HG02759 (cell line): ENCODE measurements around the gene NADSYN1.

Experiments used
- ATAC-seq: cut with Tn5 transposase; IDR thresholded peaks from one replicate; pipeline ENCODE4 v1.9.1; 2021; ENCODE audit warnings: mild to moderate bottlenecking, moderate library complexity; ENCODE audit not compliant: unreplicated experiment

NADSYN1 gene

GRCh38 chr11:71433648-71434450, 19.2 kb upstream of the NADSYN1 start:
- no peak for ATAC-seq

- ATAC-seq: no peak
Measured at GRCh38 chr11:71434576-71435130, 18.4 kb upstream of the NADSYN1 start.

DNA sequence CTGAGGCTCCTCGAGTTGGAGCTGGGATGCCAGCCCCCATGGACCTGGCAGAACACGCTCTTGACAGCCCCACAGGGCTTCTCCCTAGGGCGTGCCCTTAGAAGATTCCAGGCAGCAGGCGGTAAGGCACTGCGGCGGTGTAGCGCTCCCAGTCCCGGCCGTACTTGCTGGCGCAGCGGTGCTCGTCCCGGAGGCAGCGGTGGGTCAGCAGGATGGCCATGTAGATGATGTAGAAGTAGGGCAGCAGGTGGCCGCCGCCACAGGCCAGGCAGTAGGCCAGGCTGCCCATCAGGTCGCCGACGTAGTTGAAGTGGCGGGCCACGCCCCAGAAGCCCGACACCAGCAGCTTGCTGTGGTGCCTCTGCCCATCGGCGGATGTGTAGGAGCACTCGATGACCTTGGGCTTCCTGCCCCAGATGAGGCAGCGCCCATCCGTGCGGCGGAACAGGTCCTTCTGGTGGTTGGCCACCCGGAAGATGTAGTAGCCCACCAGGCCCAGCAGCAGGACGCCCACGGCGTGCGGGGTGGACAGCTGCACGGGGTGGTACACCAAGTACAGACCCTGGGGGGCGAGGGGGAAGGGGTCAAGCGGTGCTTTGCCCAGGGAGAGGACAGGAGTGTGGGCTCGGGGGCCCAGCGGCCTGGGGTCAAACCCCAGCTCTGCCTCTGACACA, 17.6 kb upstream of the NADSYN1 start:
- ATAC-seq: no peak

DNA sequence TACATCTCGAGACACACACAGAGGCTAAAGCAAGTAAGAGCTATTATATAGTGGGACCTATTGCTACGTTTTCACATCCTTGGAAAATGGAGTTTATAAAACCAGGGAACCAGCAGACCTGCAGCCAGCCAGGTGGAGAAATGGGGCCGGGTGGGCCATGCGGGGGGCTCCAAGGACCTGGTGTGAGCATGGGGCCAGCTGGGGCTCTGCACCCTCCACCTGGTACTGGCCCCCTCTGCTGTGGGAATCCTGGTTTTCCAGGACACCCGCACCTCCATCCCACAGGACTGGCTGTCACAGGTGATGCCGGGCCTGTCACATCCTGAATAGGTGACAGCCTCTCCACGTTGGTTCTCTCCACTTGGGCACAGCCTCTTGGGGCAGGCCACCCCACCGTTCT, 16.1 kb upstream of the NADSYN1 start:
- no peak for ATAC-seq

DNA sequence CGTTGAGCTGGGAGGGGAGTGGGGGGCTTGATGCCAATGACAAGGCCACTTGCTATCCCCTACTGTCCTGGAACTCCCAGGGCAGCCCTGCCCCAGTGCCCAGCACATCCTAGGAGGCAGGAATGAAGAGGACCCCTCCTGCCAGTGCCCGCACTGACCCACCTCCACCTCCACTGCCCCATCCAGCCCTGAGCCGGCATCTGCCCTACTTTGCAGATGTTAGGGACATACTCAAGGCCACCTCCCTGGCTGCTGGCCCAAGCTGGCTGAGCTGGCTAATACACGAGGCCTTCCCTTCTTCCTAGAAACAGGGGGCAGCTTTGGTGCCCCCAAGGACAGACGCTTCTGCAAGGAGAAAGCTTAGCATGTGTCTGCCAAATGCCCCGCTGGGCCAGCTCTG, 15.6 kb upstream of the NADSYN1 start:
- ATAC-seq: no peak

- ATAC-seq: no peak
Measured at GRCh38 chr11:71437879-71438278, 15.1 kb upstream of the NADSYN1 start.

GRCh38 chr11:71438650-71439049, 14.4 kb upstream of the NADSYN1 start:
- no peak for ATAC-seq

- ATAC-seq: no peak
Measured at GRCh38 chr11:71440021-71440755, 12.8 kb upstream of the NADSYN1 start.

DNA sequence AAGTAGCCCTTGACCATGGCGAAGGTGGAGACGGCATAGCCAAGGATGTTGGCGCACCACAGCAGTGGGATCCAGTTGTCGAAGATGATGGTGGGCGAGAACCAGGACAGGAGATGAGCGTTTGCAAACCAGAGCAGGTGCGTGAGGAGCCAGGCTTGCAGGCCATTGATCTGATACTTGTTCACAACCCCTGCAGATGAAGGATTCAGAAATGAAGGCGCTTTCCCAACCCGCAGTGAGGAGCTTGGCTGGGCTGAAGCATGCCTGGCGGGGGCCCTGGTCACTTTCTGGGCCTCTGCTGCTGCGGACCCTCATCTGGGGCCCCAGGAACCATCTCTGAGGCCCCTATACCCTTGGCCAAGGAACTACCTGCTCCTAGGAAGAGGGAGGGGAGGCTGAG, 11.8 kb upstream of the NADSYN1 start:
- ATAC-seq: no peak

GRCh38 chr11:71442123-71442522, 10.9 kb upstream of the NADSYN1 start:
- no peak for ATAC-seq

DNA sequence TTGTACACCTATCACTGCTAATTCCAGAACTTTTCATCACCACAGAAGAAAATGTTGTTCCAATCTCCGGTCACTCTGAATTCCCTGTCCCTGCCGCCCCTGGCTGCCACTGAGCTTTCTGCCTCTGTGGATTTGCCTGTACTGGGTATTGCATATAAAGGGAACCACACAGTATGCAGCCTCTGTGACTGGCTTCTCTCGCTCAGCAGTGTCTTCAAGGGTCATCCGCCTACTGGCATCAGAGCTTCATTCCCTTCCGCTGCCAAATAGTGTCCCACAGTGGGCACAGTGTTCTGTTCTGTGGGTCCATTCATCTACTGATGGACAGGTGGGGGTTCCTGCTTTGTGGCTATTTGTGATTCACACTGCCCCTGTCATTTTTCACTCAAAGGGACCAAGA, 10.1 kb upstream of the NADSYN1 start:
- no peak for ATAC-seq

- no peak for ATAC-seq
Measured at GRCh38 chr11:71443736-71444445, 9.1 kb upstream of the NADSYN1 start.

DNA sequence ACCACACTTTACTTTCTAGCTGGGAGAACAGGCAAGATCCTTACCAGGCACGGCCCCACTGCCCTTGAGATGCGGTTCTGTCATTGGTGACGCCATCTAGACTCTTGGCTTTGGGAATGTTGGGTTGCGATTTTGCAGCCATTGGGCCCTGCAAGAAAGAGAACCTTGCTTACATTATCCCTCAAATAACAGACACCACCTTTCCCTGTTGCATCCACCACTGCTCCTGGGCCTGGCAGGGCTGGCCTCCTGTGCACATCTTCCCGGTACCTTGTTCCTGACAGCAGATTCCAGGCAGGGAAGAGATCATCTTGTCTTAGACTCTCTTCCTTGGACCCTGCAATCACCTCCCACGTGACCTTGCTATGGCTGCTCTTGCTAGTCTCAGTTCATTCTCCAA, 8.2 kb upstream of the NADSYN1 start:
- ATAC-seq: no peak

DNA sequence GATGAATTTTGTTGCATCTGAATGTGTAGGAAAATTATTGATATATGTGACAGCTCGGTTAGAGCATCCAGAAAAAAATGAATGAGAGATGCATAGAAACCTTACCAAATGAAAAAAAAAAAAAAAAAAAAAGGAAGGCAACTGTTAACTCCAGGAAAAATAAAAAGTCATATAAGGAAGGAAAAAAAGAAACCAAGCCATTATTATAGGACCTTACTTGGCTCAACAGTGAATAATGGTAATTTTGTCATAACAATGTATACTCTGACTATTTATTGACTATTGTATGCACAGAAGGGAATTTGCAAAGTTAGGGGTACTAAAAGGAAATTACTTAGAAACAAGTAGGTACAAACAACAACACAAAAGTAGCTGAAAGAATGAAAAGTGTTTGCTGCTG, 6.9 kb upstream of the NADSYN1 start:
- ATAC-seq: no peak

DNA sequence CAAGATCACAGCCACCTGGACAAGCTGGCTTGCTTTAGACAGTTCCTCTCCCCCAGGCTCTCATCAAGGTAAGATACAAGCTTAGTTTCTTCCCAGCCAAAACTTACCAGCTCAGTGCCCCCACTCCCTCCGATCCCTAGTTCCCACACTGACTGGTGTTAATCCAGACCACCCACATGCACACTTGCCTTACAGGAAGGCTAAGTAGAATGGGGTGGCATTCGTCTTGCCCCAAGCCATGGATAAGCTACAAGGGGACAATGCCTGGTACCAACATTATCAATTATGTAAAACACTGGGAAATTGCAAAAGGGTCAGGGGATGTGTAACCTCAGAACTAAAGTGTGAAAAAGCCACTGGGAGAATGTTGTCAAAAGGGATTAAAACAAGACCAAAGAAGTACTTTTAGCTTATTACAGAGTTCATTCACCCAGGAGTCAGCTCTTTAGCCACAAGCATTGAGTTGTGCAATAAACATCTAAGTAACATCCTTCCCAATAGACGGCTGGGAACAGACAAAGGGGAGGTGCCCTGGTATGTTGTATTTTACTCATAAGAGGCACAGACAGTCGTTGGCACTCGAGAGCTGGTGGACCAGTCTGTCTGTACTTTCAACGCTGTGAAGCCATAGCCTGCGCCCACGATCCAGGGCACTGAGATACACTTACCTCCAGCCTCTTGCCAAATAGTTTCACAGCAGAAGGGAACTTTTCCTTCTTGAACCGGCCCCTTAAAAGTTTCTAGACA, 5.9 kb upstream of the NADSYN1 start:
- ATAC-seq: no peak

DNA sequence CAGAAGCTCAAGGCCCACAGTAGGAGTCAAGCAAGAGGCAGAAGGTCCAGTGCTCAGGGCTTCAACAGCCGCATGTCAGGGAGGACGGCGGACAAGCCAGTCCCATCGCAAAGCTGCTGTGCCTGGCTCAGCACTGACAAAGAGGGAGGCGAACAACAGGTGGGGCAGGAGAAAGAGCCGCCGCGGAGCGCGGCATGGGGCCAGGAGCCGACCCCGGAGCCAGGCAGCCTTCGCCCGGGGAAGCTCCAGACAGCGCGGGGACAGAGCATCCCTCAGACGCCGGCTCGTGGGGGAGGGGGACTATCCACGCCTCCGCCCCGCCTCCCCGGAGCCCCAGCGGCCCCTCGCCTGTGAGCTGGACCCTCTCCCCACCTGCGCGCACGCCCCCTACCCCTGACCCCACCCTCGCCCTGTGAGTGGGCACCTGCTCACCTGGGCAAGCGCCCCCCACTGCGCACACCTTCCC, 5.2 kb upstream of the NADSYN1 start:
- no peak for ATAC-seq

- peak; percentile 80 for ATAC-seq
Measured at GRCh38 chr11:71448257-71449171, 4.5 kb upstream of the NADSYN1 start, which contains the start of gene DHCR7. Gene DHCR7, minus strand, starts transcription at chr11:71448393. Its CDS starts 3,441 bp downstream, at chr11:71444952.

DNA sequence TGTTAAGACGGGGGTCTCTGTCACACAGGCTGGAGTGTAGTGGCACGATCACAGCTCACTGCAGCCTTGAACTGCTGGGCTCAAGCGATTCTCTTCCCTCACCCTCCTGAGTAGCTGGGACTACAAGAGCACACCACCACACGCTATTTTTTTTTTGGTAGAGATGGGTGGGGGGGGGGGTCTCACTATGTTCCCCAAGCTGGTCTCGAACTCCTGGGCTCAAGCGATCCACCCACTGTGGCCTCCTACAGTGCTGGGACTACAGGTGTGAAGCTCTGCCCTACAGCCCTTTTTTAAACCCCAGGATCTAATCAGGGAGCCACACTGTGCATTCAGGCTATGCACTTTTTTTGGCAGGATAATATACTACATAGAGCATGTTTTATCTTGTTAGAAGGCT, 3.4 kb upstream of the NADSYN1 start:
- no peak for ATAC-seq

GRCh38 chr11:71450507-71450906, 2.5 kb upstream of the NADSYN1 start:
- ATAC-seq: no peak
